Measurements from ENCODE around the gene CDKL4.
"Not testable (repeated sequence)": the region's sequence is repeated elsewhere in the genome, so short reads cannot be mapped to it uniquely, and the experiment has no call there.

CDKL4 gene

GRCh38 chr2:39181297-39181696 lies 62.5 kb downstream of the CDKL4 start:
- H3K27me3 ChIP-seq (replicated peaks; ENCODE audit: control insufficient read depth, insufficient read depth, low read length, poor library complexity, severe bottlenecking): no peaks in the 10 kb centered on the region
- H3K4me1 ChIP-seq (ENCODE audit: control insufficient read depth, insufficient read depth, low read length, poor library complexity, severe bottlenecking): no peaks in the 10 kb centered on the region
- no peaks in the 10 kb centered on the region for H3K9me3 ChIP-seq (ENCODE audit: control insufficient read depth, low read length)
- H3K27ac ChIP-seq (ENCODE audit: insufficient read depth, low read length, poor library complexity, severe bottlenecking): no peak overlapping the region
- no peak for DNase-seq
- no peak overlapping the region for H3K4me3 ChIP-seq (ENCODE audit: insufficient read depth, low read depth, low read length, poor library complexity, severe bottlenecking)
- H3K36me3 ChIP-seq (ENCODE audit: control insufficient read depth, insufficient read depth, low read length): no peaks in the 10 kb centered on the region

GRCh38 chr2:39179974-39180960 lies 63.5 kb downstream of the CDKL4 start:
- DNase-seq: no peak
- H3K27ac ChIP-seq (ENCODE audit: insufficient read depth, low read length, poor library complexity, severe bottlenecking): no peak overlapping the region
- no peaks in the 10 kb centered on the region for H3K27me3 ChIP-seq (replicated peaks; ENCODE audit: control insufficient read depth, insufficient read depth, low read length, poor library complexity, severe bottlenecking)
- H3K4me1 ChIP-seq (ENCODE audit: control insufficient read depth, insufficient read depth, low read length, poor library complexity, severe bottlenecking): no peaks in the 10 kb centered on the region
- H3K9me3 ChIP-seq (ENCODE audit: control insufficient read depth, low read length): no peaks in the 10 kb centered on the region
- H3K36me3 ChIP-seq (ENCODE audit: control insufficient read depth, insufficient read depth, low read length): no peaks in the 10 kb centered on the region
- no peak overlapping the region for H3K4me3 ChIP-seq (ENCODE audit: insufficient read depth, low read depth, low read length, poor library complexity, severe bottlenecking)

- no peak for DNase-seq
- Histone ChIP-seq H3K4me3 (ENCODE audit: insufficient read depth, low read depth, low read length, poor library complexity, severe bottlenecking) (no peak overlapping the region), H3K27me3 (replicated peaks; ENCODE audit: control insufficient read depth, insufficient read depth, low read length, poor library complexity, severe bottlenecking) (no peaks in the 10 kb centered on the region), H3K9me3 (ENCODE audit: control insufficient read depth, low read length) (no peaks in the 10 kb centered on the region), H3K4me1 (ENCODE audit: control insufficient read depth, insufficient read depth, low read length, poor library complexity, severe bottlenecking) (no peaks in the 10 kb centered on the region), H3K27ac (ENCODE audit: insufficient read depth, low read length, poor library complexity, severe bottlenecking) (no peak overlapping the region), H3K36me3 (ENCODE audit: control insufficient read depth, insufficient read depth, low read length) (no peaks in the 10 kb centered on the region)
These were observed 65.0 kb downstream of the CDKL4 start for GRCh38 chr2:39178756-39179155.

GRCh38 chr2:39176997-39177396 lies 66.8 kb downstream of the CDKL4 start:
- Histone ChIP-seq H3K4me3 (ENCODE audit: insufficient read depth, low read depth, low read length, poor library complexity, severe bottlenecking) (no peak overlapping the region), H3K36me3 (ENCODE audit: control insufficient read depth, insufficient read depth, low read length) (no peaks in the 10 kb centered on the region), H3K27me3 (replicated peaks; ENCODE audit: control insufficient read depth, insufficient read depth, low read length, poor library complexity, severe bottlenecking) (no peaks in the 10 kb centered on the region), H3K4me1 (ENCODE audit: control insufficient read depth, insufficient read depth, low read length, poor library complexity, severe bottlenecking) (no peaks in the 10 kb centered on the region), H3K27ac (ENCODE audit: insufficient read depth, low read length, poor library complexity, severe bottlenecking) (no peak overlapping the region), H3K9me3 (ENCODE audit: control insufficient read depth, low read length) (no peaks in the 10 kb centered on the region)
- no peak for DNase-seq

GRCh38 chr2:39175026-39175812 lies 68.6 kb downstream of the CDKL4 start:
- no peaks in the 10 kb centered on the region for H3K36me3 ChIP-seq (ENCODE audit: control insufficient read depth, insufficient read depth, low read length)
- no peaks in the 10 kb centered on the region for H3K27me3 ChIP-seq (replicated peaks; ENCODE audit: control insufficient read depth, insufficient read depth, low read length, poor library complexity, severe bottlenecking)
- no peak overlapping the region for H3K27ac ChIP-seq (ENCODE audit: insufficient read depth, low read length, poor library complexity, severe bottlenecking)
- DNase-seq: no peak
- H3K4me3 ChIP-seq (ENCODE audit: insufficient read depth, low read depth, low read length, poor library complexity, severe bottlenecking): no peak overlapping the region
- no peaks in the 10 kb centered on the region for H3K4me1 ChIP-seq (ENCODE audit: control insufficient read depth, insufficient read depth, low read length, poor library complexity, severe bottlenecking)
- H3K9me3 ChIP-seq (ENCODE audit: control insufficient read depth, low read length): no peaks in the 10 kb centered on the region

GRCh38 chr2:39174022-39174421 lies 69.7 kb downstream of the CDKL4 start:
- Histone ChIP-seq H3K4me1 (ENCODE audit: control insufficient read depth, insufficient read depth, low read length, poor library complexity, severe bottlenecking) (no peaks in the 10 kb centered on the region), H3K27me3 (replicated peaks; ENCODE audit: control insufficient read depth, insufficient read depth, low read length, poor library complexity, severe bottlenecking) (no peaks in the 10 kb centered on the region), H3K27ac (ENCODE audit: insufficient read depth, low read length, poor library complexity, severe bottlenecking) (no peak overlapping the region), H3K36me3 (ENCODE audit: control insufficient read depth, insufficient read depth, low read length) (no peaks in the 10 kb centered on the region), H3K9me3 (ENCODE audit: control insufficient read depth, low read length) (no peaks in the 10 kb centered on the region), H3K4me3 (ENCODE audit: insufficient read depth, low read depth, low read length, poor library complexity, severe bottlenecking) (no peak overlapping the region)
- DNase-seq: no peak

- DNase-seq; H3K4me3 ChIP-seq (ENCODE audit: insufficient read depth, low read depth, low read length, poor library complexity, severe bottlenecking); H3K27ac ChIP-seq (ENCODE audit: insufficient read depth, low read length, poor library complexity, severe bottlenecking); H3K4me1 ChIP-seq (ENCODE audit: control insufficient read depth, insufficient read depth, low read length, poor library complexity, severe bottlenecking); H3K36me3 ChIP-seq (ENCODE audit: control insufficient read depth, insufficient read depth, low read length); H3K27me3 ChIP-seq (replicated peaks; ENCODE audit: control insufficient read depth, insufficient read depth, low read length, poor library complexity, severe bottlenecking); H3K9me3 ChIP-seq (ENCODE audit: control insufficient read depth, low read length): not testable (repeated sequence)
These were observed 71.6 kb downstream of the CDKL4 start for GRCh38 chr2:39172047-39172706.

GRCh38 chr2:39171621-39172020 lies 72.1 kb downstream of the CDKL4 start:
- no peak overlapping the region for H3K27ac ChIP-seq (ENCODE audit: insufficient read depth, low read length, poor library complexity, severe bottlenecking)
- no peaks in the 10 kb centered on the region for H3K27me3 ChIP-seq (replicated peaks; ENCODE audit: control insufficient read depth, insufficient read depth, low read length, poor library complexity, severe bottlenecking)
- H3K4me1 ChIP-seq (ENCODE audit: control insufficient read depth, insufficient read depth, low read length, poor library complexity, severe bottlenecking): no peaks in the 10 kb centered on the region
- no peak overlapping the region for H3K4me3 ChIP-seq (ENCODE audit: insufficient read depth, low read depth, low read length, poor library complexity, severe bottlenecking)
- H3K9me3 ChIP-seq (ENCODE audit: control insufficient read depth, low read length): no peaks in the 10 kb centered on the region
- no peak for DNase-seq
- no peaks in the 10 kb centered on the region for H3K36me3 ChIP-seq (ENCODE audit: control insufficient read depth, insufficient read depth, low read length)

- no peak for DNase-seq
- Histone ChIP-seq H3K9me3 (ENCODE audit: control insufficient read depth, low read length) (no peaks in the 10 kb centered on the region), H3K27ac (ENCODE audit: insufficient read depth, low read length, poor library complexity, severe bottlenecking) (no peak overlapping the region)
These were observed 79.7 kb downstream of the CDKL4 start for GRCh38 chr2:39164089-39164488.

More at GRCh38 chr2:39164089-39164488, 79.7 kb downstream of the CDKL4 start:
- no peaks in the 10 kb centered on the region for H3K36me3 ChIP-seq (ENCODE audit: control insufficient read depth, insufficient read depth, low read length)
- H3K27me3 ChIP-seq (replicated peaks; ENCODE audit: control insufficient read depth, insufficient read depth, low read length, poor library complexity, severe bottlenecking): no peaks in the 10 kb centered on the region
- H3K4me1 ChIP-seq (ENCODE audit: control insufficient read depth, insufficient read depth, low read length, poor library complexity, severe bottlenecking): no peaks in the 10 kb centered on the region
- no peak overlapping the region for H3K4me3 ChIP-seq (ENCODE audit: insufficient read depth, low read depth, low read length, poor library complexity, severe bottlenecking)
